ENCODE measurements around the gene AQP9.
A peak's percentile ranks its signal among the peaks of the same experiment; 100 is the strongest.

Gene AQP9

GRCh38 chr15:58223432-58223831 lies 85.3 kb downstream of the AQP9 start:
- TF ChIP-seq CTCF (IDR thresholded peaks at IDR 0.05; ENCODE audit: insufficient read depth, low read length, missing control alignments): no peak
- POLR2A ChIA-PET: no interaction called here
- CTCF ChIA-PET: interaction anchor here (0.9 to 5.0 kb wide), 5 partner anchors 11 to 1306 kb away, joined by 3 to 28 read pairs (median 3); no protein-coding TSS in a partner anchor
- DNase-seq (ENCODE audit: low read depth, low spot score): no peak
- no peak overlapping the region for H3K4me3 ChIP-seq (ENCODE audit: low read depth, low read length)

GRCh38 chr15:58224068-58224467 lies 85.9 kb downstream of the AQP9 start:
- H3K4me3 ChIP-seq (ENCODE audit: low read depth, low read length): no peak overlapping the region
- no peak for TF ChIP-seq CTCF (IDR thresholded peaks at IDR 0.05; ENCODE audit: insufficient read depth, low read length, missing control alignments)
- POLR2A ChIA-PET: no interaction called here
- DNase-seq (ENCODE audit: low read depth, low spot score): no peak
- CTCF ChIA-PET: interaction anchor here (0.9 to 5.0 kb wide), 4 partner anchors 12 to 1305 kb away, joined by 3 to 28 read pairs (median 8); no protein-coding TSS in a partner anchor

- TF ChIP-seq CTCF (IDR thresholded peaks at IDR 0.05; ENCODE audit: insufficient read depth, low read length, missing control alignments): peak; percentile 74
- DNase-seq (ENCODE audit: low read depth, low spot score): peak; percentile 31
- ChIA-PET POLR2A (interaction anchor here (0.6 to 1.4 kb wide), 4 partner anchors 504 to 676 kb away, joined by 3 to 9 read pairs (median 4); partner anchors contain the start of gene MINDY2), CTCF (interaction anchor here (0.6 to 3.1 kb wide), 44 partner anchors 10 to 1305 kb away, joined by 3 to 16 read pairs (median 4); partner anchors contain the start of genes ADAM10 and MINDY2)
- H3K4me3 ChIP-seq (ENCODE audit: low read depth, low read length): no peak overlapping the region
Observed at GRCh38 chr15:58227706-58228543, 89.7 kb downstream of the AQP9 start.

- ChIA-PET POLR2A (interaction anchor here (0.6 to 1.4 kb wide), 3 partner anchors 521 to 675 kb away, joined by 3 to 9 read pairs (median 4); partner anchors contain the start of gene MINDY2), CTCF (interaction anchor here (0.8 to 3.1 kb wide), 26 partner anchors 11 to 1304 kb away, joined by 3 to 16 read pairs (median 4); partner anchors contain the start of gene ADAM10)
- no peak for TF ChIP-seq CTCF (IDR thresholded peaks at IDR 0.05; ENCODE audit: insufficient read depth, low read length, missing control alignments)
- peak; percentile 76 for DNase-seq (ENCODE audit: low read depth, low spot score)
- no peak overlapping the region for H3K4me3 ChIP-seq (ENCODE audit: low read depth, low read length)
Observed at GRCh38 chr15:58228718-58229117, 90.5 kb downstream of the AQP9 start.

- ChIA-PET CTCF (interaction anchor here (0.7 to 3.1 kb wide), 10 partner anchors 17 to 1304 kb away, joined by 3 to 16 read pairs (median 7); partner anchors contain the start of gene ADAM10), POLR2A (no interaction called here)
- no peak for TF ChIP-seq CTCF (IDR thresholded peaks at IDR 0.05; ENCODE audit: insufficient read depth, low read length, missing control alignments)
- no peak overlapping the region for H3K4me3 ChIP-seq (ENCODE audit: low read depth, low read length)
- no peak for DNase-seq (ENCODE audit: low read depth, low spot score)
Observed at GRCh38 chr15:58229297-58229768, 91.2 kb downstream of the AQP9 start.
